IPS DF 19.7 (cell line): ENCODE results near the gene SEMA5B.

ENCODE experiments used
- DNase-seq: peaks from one replicate; pipeline ENCODE4 v3.0.0-alpha.2; 2013; ENCODE audit warnings: low read depth, low spot score

SEMA5B gene

DNA sequence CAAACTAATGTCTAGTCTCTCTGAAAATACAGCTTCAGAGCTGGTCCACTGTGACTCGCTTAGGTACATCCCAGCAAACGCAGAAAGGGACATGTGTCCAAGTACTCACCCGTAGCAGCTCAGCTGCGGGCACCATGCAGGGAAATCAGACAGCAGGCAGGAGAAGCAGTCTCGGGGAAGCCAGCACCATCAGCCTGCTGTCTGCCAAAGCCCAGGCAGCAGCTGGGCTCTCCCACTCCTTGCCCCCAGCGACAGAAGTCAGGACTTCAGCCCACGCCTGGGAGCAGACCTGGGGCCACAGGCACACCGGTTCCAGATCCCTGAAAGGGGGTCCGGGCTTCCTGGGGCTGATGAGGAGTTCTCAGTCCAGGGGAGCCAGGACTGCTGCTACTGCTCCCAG lies 34.9 kb downstream of the SEMA5B start:
- no peak for DNase-seq

DNA sequence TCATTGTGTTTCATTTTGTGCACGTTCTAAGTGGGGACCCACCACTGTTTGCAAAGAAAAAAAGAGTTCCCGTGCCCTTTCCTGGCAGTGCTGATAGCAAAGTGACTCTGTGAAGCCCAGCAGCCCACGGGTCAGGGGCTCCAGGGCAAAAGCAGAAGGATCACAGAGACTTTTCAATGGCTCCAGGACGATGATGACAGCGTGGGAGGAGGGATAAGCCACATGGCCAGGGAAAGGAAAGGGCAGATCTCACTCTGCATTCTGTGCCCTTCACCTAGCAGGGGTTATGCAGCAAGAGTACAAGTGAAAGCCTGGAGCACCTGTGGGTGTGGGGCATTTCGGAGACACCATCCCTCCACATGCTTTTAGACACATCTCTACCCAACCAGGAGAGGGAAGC lies 35.4 kb downstream of the SEMA5B start:
- no peak for DNase-seq

- no peak for DNase-seq
These were observed 36.2 kb downstream of the SEMA5B start for GRCh38 chr3:122991236-122991985.

DNA sequence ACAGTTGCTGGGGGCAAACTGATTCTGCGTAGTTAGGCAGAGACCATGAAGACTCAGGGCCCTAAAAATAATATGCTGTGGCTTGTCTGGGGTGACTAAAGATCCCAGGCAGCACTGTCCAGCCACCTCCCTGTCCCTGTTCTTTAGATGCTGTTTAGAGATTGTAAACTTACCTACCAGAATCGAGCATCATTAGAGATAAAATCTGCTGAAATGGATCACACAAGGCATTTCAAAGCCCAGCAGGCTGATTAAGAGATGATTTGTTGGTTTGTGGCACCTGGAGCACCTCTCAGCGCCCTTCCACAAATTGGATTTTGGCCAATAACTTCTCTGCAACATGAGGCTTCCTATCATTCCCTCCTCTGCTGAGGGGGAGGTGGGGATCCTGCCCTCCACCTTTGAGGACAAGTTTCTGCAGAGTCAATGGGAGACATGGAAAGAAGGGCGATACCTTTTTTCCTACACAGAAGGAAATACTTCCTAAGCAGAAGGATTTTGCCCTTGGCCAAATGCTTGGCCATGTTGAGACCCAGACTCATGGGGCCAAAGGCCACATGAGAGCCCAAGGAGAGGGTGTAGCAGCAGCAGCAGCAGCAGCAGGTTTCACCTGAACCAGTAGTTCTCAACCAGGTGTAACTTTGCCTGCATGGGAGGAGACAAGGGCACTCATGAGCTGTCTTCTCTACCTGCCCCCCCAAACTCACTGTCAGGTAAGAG lies 37.5 kb downstream of the SEMA5B start:
- no peak for DNase-seq

DNA sequence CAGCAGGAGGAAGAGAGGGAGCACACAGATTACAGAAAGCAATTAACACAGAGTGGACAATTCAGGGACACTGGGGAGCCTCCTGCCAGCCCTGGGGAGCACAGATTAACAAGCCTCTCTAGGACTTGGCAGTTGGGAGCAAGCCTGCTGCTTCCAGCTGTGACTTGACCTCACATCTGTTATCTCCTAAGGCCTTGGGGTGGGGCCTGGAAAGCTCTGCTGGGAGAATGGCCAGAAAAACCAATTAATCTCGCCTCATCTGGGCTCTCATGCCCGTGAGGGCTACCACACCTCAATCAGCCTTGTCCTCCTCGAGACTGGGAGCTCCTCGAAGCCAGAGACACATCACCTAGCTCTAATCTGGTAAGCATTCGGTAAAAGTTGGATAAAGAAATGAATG lies 39.1 kb downstream of the SEMA5B start:
- DNase-seq = no peak

GRCh38 chr3:122987736-122988319 lies 39.7 kb downstream of the SEMA5B start:
- no peak for DNase-seq

GRCh38 chr3:122987231-122987630 lies 40.3 kb downstream of the SEMA5B start:
- no peak for DNase-seq

DNA sequence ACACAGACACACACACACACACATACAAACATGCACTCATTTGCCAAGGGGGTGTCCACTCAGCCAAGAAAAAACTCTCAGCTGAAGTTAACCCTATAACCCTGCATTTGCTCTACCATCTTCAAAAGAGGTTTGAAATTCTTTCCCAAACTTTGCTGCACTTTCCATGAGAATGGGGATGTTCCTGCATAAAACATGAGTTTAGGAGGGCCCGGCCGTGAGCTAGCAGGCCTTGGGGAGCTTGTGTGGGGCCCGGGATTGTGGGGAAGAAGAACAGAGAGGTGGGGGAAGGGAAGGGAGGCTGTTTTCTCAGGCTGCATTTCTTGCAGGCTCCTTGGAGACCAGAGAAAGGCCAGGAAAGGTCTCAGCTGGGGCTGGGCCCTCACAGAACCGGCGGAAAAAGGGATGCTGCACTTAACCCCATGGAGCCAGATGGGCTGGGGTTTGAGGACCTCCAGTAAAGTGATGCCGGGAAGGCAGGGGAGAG lies 40.8 kb downstream of the SEMA5B start:
- DNase-seq = no peak

DNA sequence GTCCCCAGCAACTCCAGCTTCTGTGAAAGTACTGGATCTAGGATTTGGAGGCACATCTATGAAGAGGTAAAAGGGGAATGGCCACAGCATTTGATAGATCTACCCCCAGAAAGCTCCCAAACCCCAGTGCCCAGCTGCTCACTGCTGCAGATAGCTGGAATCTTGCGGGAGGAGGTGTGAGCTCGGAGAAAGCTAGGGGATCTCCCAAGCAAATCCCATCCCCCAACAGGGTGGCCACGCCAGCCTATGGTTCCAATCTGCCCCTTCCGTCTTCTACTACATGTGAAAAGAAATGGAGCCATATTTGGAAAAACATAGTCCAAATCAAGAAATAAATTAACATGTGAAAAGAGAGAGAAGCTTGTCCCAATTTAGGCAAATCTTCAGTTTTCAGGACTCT lies 42.0 kb downstream of the SEMA5B start:
- DNase-seq = no peak

DNA sequence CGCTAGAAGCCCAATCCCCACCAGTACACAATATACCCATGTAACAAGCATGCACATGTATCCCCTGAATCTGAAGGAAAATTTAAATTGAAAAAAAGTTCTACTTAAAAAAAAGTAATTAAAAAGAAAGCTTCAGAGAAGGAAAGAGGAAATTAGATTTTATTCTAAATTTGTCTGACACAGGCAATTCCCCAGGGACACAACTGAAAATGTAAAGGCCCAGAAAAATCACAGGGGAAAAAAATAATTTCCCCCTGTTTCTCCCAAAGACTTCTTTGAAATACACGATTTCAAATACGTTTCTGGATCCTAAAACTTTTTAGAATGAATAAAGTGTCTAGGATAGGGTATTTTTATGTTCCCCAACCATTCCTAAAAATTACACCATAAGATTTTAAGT lies 42.9 kb downstream of the SEMA5B start:
- DNase-seq = no peak

DNA sequence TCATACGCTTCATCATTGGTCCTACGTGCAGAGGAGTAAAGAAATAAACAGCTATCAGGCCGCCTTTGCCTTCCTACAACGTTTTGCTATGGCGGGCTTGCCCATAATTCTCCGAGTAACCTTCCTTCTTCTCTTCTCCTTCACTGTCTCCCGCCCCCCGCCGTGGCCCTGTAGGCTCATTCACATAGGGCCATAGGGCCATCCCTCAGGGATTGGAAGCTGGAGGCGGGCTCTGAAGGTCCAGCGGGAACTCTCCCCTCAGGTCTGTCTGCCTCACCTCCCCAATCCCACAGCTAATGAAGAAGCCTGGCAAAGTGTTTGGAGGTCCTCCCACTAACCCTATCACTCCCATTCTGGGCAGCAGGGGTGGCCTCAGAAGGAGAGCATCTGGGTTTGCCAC lies 43.6 kb downstream of the SEMA5B start:
- no peak for DNase-seq

DNA sequence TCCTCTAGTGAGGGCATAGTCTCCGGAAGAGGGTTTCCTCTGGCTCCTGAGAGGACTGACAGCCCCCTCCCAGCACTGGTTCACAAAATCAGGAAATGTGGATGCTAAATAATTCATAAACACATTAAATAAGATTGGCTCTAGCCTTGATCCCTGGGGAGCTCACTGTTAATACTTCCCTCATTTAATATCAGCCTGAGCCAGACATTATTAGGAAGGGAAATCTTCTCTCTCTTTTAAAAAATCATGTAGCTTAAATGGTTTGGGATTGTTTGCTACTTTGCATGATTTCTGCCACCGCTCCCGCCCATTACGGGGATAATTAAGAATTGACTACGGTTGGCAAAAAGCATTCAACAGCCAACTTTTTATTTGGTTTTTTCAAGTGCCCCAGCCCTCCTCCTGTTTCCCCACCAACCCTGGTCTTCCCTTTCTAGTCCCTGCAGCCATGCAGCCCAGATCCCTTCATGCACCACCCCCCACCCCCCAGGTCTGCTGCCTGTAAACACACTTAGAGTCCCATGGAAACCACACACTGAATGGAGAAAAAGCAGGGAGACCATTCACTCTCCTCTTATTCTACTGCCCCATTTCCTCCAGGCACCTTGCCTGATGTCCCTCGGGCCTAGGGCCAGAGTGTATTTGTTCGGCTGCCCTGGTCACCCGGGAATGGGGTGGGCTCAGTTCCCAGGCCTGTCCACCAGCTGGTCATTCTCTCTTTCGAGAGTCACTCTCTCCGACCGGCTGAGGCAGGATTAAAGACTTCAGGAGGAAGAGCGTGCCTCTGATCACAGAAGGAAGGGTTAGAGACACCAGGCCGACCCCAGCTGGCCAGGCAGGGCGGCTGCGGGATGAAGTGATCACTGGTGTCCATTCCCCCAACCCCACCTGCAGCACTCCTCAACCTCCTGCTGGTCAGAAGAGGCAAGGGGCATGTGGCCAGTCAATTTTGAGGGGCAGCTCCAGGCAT lies 45.1 kb downstream of the SEMA5B start:
- no peak for DNase-seq

- DNase-seq = no peak
These were observed 48.4 kb downstream of the SEMA5B start for GRCh38 chr3:122979211-122979610.

GRCh38 chr3:122978569-122978968 lies 49.0 kb downstream of the SEMA5B start:
- no peak for DNase-seq

- no peak for DNase-seq
These were observed 49.7 kb downstream of the SEMA5B start for GRCh38 chr3:122977746-122978466.

DNA sequence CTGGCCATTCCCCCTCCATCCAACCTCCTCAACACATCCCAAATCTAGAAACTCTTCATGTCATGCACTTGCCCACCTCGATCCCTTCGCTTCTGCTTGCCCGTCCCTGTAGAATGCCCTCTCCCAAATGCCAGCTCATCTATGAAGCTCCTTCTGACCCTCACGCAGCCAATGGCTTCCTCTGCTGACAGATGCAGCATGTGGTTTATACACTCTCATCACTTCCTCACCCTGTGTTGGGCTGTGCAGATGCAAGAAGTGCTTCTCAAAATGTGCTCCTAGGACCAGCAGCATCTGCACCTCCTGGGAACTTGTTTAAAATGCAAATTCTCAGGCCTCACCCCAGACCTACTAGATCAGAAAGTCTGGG lies 51.7 kb downstream of the SEMA5B start:
- DNase-seq = no peak

DNA sequence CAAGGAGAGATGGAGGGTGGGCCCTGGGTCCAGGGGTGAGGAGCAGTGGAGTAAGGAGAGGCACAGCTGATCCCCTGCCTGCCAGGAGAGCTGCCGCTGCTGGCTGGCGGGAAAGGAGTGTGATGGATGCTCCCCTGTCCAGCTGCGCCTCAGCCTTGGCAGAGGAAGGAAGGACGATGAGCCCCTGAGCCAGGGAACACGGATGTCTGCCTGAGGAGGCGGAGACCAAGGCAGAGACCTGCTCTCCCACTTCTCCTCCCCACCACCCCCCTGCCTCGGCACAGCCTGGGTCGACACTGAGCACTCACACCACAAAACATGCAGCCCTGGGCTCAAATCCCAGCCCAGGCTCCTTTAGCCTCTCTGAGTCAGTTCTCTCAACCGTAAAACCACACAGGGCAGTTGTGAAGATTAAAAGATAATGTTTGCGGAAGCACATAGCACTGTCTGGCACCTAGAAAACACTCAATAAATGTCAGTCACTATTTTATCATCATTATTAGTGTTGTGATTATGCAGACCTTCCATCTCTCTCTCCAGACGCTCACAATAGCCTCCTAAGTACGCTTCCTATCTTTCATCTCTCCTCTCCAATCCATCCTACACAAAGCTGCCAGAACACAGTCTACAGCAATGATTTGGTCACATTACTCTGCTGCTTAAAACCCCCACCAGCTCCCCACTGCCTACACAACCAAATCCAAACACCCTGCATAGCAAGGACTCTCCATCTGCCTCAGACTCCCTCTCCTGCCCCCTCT lies 52.2 kb downstream of the SEMA5B start:
- no peak for DNase-seq

GRCh38 chr3:122974764-122975162 lies 52.8 kb downstream of the SEMA5B start:
- DNase-seq = no peak

- DNase-seq = no peak
These were observed 53.5 kb downstream of the SEMA5B start for GRCh38 chr3:122973893-122974615.

- DNase-seq = no peak
These were observed 55.4 kb downstream of the SEMA5B start for GRCh38 chr3:122972141-122972540.
